CD8-positive, alpha-beta memory T cell (primary cell): ENCODE measurements around the gene ADRB2. TPM values are rescaled to one million over a fixed set of nuclear protein-coding genes. Genes with fewer than 3 reads are reported as not detected.

Experiments used
- polyA plus RNA-seq: library from polyadenylated mRNA; unstranded; fragments of 300-500 nt; fragmentation: Illumina TruSeq; gene quantifications from one replicate; pipeline ENCODE4 v1.2.3, GENCODE V29; 2021
- total RNA-seq, 2 experiments: library from RNA; stranded (reverse); gene quantifications; one replicate each; pipeline ENCODE4 v1.2.3, GENCODE V29; 2021

The ADRB2 gene
- total and polyA plus RNA-seq, 3 experiments from 2014 or later, result 1.6 to 25.7 (median 2.1) TPM

Other genes with a start within 250 kb of the ADRB2 start
- not detected for gene HTR4, start 172.1 kb upstream of the ADRB2 start, total RNA-seq
- gene HTR4, start 172.1 kb upstream of the ADRB2 start, polyA plus RNA-seq, result not detected
- gene SH3TC2, start 236.5 kb downstream of the ADRB2 start, total RNA-seq, result not detected
- gene SH3TC2, start 236.5 kb downstream of the ADRB2 start, polyA plus RNA-seq, result not detected